Coronary artery (tissue), 2 donors: Measurements from ENCODE around the gene MGP.

Source experiments
- DNase-seq: peaks from one replicate; pipeline ENCODE4 v3.0.0-alpha.2; 2017; ENCODE audit warnings: low spot score
- H3K27ac ChIP-seq, 2 donors: fragments of 200-600 bp; sonication (generic); one replicate each; pipeline ENCODE4 v1.5.1; 2016 to 2019
- H3K4me3 ChIP-seq: fragments of 200-600 bp; sonication (generic); 2 replicates; pipeline ENCODE4 v1.5.1; 2016; ENCODE audit warnings: mild to moderate bottlenecking, moderate library complexity
- TF ChIP-seq, protein P1 (sequence below): fragments of 200-600 bp; sonication (generic); IDR thresholded peaks from one replicate; pipeline ENCODE4 v1.5.1; 2019; ENCODE audit warnings: antibody characterized with exemption

The MGP gene

DNA sequence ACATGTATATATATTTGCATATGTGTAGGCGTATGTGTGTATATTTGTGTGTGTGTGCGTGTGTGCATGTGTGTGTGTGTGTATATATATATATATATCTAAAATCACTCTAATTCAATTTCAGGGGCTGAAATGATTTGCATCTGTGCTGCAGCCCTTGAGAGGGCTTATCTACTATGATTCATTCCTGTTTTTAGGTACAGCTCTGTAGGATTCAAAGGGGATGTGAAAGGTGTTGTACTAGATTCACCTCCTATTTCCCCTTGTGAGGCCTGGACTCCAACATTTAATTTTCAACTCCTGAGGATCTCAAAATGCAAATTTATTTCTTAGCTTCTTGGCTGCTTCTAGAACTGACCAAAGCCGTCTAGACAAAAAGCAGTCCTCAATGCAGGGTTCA is 41.6 kb upstream of the MGP start:
- no peak for DNase-seq
- TF ChIP-seq, protein P1, sequence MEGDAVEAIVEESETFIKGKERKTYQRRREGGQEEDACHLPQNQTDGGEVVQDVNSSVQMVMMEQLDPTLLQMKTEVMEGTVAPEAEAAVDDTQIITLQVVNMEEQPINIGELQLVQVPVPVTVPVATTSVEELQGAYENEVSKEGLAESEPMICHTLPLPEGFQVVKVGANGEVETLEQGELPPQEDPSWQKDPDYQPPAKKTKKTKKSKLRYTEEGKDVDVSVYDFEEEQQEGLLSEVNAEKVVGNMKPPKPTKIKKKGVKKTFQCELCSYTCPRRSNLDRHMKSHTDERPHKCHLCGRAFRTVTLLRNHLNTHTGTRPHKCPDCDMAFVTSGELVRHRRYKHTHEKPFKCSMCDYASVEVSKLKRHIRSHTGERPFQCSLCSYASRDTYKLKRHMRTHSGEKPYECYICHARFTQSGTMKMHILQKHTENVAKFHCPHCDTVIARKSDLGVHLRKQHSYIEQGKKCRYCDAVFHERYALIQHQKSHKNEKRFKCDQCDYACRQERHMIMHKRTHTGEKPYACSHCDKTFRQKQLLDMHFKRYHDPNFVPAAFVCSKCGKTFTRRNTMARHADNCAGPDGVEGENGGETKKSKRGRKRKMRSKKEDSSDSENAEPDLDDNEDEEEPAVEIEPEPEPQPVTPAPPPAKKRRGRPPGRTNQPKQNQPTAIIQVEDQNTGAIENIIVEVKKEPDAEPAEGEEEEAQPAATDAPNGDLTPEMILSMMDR = no peak
- no peak overlapping the region for H3K27ac ChIP-seq
- H3K4me3 ChIP-seq = no peak overlapping the region

DNA sequence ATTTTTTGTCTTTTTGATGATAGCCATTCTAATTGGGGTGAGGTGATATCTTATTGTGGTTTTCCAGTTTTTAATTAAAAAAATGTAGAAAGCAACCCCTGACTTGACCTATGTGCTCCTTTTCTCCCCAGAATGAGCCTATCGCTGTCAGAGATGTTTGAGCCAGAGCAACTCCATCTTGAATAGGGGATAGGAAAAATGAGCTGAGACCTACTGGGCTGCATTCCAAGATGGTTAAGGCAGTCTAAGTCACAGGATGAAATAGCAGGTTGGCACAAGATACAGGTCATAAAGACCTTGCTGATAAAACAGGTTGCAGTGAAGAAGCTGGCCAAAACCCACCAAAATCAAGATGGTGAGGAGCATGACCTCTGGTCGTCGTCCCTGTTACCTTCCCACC is 38.9 kb upstream of the MGP start:
- DNase-seq = no peak
- TF ChIP-seq, protein P1 = no peak
- H3K27ac ChIP-seq = no peak overlapping the region
- no peak overlapping the region for H3K4me3 ChIP-seq

DNA sequence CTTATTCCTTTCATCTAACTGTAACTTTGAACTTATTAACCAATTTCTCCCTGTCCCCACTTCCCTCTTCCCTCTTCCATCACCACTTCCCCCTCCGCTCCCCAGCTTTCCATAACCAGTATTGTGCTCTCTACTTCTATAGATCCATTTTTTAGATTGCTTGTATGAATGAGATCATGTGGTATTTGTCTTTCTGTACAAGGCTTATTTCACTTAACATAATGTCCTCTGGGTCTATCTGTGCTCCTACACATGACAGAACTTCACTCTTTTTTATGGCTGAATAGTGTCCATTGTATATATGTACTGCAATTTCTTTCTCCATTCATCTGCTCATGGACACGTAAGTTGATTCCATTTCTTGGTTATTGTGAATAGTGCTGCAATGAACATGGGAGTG is 38.3 kb upstream of the MGP start:
- H3K27ac ChIP-seq = no peak overlapping the region

DNA sequence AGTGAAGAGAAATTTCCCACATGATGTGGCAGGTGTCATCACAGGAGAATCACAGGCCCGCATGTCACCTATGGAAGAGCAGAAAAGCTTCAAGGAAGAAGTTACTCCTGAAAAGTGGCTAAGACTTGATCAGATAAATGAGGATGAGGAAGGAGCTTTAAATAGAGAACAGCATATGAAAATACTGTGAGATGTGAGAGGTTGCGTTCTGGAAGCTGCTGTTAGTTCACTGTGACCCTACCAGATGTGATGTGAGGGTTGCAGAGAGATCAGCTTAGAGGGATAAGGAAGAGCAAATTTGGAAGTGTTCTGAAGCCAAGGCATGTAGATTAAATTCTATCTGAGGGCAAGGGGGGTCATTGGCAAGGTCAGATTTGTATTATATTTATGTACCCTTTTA is 35.6 kb upstream of the MGP start:
- no peak overlapping the region for H3K4me3 ChIP-seq
- H3K27ac ChIP-seq = no peak overlapping the region
- no peak for DNase-seq
- TF ChIP-seq, protein P1 = no peak

More for the DNA sequence above, 38.3 kb upstream of the MGP start:
- TF ChIP-seq, protein P1 = no peak
- no peak for DNase-seq
- no peak overlapping the region for H3K4me3 ChIP-seq

DNA sequence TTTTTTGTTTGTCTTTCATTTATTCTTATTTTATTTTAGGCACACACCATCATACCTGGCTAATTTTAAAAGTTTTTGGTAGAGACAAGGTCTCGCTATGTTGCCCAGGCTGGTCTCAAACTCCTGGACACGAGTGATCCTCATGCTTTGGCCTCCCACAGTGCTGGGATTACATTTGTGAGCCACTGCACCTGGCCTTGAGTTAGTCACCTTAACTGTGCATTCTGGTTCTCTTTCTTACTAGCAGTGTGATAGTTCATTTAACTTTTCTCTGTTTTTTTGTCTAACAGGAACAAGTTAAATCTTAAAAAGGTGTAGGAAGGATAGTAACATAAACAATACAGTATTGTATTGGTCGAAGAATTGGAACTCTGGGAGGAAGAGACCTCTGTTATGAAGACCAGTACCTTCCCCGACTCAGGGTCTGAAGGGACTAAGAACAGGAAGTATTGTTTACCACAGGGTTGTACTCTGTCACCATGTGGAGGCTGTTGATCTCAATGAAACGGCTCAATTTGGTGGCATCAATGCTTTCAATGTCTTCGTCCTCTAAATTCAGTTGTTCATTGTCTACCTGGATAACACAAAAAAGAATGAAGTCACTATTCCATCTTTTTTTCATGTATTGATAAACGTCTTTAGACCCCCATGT is 34.9 kb upstream of the MGP start:
- no peak overlapping the region for H3K4me3 ChIP-seq
- no peak overlapping the region for H3K27ac ChIP-seq
- TF ChIP-seq, protein P1 = no peak
- no peak for DNase-seq

DNA sequence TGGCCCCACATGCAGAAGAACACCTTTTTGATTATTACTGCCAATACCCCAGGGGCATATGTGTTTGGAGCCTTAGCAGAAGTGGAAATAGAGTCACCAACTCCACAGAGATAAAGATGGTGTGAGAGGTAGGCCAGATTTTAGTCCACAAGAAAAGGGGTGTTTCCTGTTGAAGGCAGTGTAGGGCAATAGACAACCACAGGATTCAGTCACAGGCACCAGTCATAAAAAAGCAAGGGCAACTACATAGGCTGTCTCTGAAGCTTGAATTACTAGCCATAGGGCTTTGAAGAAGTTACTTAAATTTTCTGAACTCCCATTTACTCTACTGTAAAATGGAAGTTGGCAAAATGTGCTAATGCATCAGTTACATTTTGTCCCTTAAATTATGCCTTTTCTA is 33.8 kb upstream of the MGP start:
- H3K27ac ChIP-seq = no peak overlapping the region
- H3K4me3 ChIP-seq = no peak overlapping the region
- DNase-seq = no peak
- TF ChIP-seq, protein P1 = no peak

DNA sequence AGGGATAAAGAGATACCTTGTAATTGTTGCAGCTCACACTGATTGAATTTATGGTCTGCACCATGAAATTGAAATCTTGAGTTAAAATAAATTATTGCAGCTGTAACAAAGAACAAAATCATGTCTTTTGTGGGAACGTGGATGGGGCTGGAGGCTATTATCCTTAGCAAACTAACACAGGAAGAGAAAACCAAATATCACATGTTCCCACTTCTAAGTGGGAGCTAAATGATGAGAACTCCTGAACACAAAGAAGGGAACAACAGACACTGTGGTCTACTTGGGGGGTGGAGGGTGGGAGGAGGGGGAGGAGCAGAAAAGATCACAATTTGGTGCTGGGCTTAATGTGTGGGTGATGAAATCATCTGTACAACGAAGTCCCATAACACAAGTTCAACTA is 30.1 kb upstream of the MGP start:
- no peak for DNase-seq
- Histone ChIP-seq H3K4me3 (no peak overlapping the region), H3K27ac (no peak overlapping the region)
- TF ChIP-seq, protein P1 = no peak
